NCI-H187 (cell line): ENCODE data around the gene CCDC86.

Source experiments
- DNase-seq, 2 experiments: peaks; one replicate each; lab custom pipeline; 2025; lab: John Stamatoyannopoulos, UW

Gene CCDC86

DNA sequence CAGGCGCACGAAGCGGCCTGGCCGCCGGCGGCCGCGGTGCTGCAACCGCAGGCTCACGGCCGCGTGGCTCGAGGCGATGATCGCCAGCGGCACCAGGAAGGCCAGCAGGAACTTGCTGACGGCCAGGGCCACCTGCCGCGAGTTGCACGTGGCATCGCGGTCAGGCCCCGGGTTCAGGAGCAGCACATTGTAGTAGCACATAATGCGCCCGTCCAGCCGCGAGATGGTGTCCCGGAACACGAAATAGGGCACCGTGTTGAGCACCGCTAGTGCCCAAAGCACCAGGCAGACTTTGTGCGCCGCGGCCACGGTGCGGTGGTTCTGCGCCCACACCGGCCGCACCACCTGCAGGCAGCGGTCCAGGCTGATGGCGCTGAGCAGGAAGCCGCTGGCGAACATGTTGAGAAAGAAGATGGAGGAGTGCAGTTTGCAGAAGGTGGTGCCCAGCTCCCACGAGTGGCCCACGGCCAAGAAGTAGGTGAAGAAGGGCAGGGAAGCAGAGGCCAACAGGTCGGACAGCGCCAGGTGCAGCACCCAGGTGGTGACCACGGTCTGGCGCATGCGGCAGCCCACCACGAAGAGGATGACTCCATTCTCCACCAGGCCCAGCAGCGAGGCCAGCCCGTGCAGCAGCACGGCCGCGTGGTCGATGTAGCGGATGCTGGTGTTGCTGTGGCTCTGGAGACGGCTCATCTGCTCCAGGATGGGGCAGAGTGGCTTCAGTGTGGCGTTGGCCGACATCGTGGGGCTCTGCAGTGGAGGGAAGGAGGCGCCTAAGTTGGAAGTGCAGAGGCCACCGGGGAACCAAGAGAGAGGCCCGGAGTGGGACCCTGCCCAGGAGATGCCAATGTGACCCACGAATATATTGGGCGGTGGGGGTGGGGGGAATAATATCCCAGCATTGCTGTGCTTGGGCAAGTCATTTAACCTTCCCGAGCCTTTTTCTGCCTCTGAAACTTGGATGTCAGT is 11.4 kb downstream of the CCDC86 start:
- no peak for DNase-seq

GRCh38 chr11:60854140-60854846 is 12.4 kb downstream of the CCDC86 start:
- DNase-seq: no peak

DNA sequence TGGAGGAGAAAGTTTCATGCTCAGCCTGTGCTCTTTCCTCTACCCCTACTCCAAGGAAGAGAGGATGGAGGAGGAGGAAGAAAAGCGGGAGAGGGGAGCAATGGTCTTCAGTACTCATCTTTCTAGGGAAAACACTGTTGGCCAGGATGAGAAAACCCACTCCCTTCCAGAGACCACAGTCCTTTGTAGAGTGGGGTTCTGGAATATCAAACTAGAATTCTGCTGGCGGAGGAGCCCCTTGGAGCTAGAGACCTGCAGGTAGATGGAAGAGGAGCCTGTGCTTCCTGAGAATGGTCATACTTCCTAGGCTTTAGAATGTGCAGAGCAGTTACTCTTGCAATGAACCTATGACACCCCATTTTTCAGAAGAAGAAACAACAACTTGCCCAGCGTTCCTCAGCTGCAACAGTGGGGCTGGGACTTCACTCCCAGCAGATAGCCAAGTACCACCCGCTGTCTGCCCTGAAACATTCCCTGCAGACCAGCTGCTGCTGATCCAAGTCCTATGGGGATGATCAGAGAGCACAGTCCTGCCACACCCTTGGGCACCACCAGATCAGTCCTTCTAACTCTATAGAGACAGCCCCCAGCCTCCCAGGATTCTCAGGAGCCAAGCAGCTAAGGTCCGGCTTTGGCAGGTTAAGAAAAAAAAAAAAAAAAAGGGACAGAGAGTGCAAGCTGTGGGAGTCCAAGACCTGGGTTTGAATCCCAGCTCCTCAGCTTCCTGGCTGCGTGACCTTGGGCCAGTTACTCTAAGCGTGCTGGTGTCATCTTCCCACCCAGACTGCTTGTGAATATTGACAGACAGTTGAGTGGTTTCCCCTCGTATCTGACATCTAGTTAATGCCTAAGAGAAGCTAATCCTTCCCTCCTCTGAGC is 13.2 kb downstream of the CCDC86 start:
- DNase-seq: no peak

DNA sequence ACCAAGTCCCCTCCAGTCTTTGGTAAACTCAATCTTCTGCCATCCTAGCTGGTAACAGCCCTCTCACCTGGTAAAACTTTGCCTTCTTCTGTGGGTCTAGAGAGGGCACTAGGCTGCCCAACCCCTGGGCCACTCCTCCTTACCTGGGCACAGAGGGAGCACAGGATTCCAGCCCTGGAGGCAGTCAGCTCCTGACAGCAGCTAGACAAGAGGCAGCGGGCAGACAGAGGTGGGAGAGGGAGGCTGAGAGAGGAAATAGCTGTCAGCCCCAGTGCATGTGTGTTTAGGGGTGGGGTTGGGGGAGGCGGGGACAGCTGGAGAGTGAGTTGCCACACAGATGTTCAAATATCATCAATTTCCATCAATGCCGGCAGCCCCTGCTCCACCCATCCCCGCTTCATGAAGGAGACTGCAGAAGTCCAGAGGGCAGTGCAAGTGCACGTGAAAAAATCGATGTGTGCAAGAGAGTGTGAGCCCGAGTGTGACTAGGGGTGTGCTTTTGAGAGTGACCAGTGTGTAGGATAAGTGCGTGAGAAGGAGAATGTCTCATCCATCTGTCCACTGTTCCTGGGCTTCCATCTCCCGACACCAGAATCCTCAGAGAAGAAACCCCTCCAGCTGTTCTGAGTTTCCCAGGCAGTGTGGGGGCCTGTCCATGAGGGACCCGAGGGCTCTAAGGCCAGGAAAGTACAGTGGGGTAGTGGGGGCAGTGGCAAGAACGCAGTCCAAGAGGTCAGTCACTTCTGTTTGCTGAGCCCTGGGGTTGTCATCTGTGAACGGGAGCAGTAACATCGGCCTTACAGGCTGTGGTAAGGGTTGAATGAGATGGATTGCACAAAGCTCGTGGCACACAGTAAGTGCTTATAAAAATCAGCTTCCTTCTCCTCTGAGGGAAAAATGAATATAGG is 14.1 kb downstream of the CCDC86 start, which contains the start of gene PTGDR2:
Gene PTGDR2, minus strand, starts transcription at position 225 of the 908 bp plus-strand sequence. CDS start 2,228 bp downstream, outside the sequence.
- DNase-seq: no peak

DNA sequence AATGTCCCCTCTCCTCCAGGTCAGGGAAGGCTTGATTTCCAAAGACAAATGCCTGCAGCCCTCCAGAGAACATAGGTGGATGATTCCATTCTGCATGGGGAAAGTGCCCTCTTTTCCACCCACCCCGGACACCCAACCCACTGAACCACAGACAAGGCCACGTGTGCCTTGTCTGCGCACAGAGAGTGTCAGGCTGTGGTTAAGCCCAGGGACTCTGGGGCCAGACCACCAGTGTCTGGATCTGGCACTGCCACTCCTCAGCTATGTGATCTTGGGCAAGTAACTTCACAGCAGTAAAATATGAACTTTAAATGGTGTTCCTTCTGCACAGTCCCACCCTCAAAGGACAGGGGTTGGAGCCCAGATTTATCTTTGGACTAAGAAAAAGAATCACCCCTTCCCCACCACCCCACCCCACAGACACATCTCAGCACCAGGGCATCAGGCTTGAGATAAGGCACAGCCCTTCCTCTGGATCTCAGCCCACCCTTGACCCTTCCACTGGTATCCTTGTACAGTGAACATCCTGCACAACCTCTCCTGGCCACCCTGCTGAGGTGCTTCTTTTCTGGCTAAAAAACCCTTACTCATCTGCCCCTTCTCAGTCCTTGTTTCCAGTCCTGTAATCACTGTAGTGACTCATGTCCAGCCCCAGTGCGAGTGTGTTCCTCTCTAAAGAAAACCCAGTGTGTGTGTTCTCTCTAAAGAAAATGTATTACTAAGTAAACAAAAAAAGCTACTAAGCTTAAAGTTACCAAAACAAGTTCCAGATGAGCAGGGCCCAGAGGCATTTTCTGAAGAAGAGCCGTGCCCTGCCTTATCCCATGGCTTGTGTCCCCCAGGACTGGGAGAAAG is 15.7 kb downstream of the CCDC86 start:
- no peak for DNase-seq

DNA sequence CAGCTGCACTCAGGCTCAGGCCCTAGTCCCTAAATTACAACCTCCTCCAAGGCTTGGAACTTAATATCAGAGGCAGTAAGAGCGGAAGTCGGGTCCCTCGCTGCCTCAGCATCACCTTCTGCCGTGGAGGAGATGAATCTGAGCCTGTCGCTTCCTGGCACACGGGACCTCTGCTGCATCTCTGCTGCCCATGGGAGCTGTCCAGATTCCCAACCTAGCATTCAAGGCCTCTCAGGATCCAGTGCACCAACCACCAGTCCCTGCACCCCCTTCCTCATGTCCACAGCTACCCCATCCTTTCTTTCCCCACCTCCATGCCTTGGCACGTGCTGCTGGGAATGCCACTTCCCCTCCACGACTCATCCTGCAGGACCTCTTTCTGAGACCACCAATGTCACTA is 16.3 kb downstream of the CCDC86 start:
- DNase-seq: no peak

GRCh38 chr11:60858731-60859464 is 17.0 kb downstream of the CCDC86 start:
- no peak for DNase-seq

GRCh38 chr11:60859616-60860250 is 17.8 kb downstream of the CCDC86 start:
- DNase-seq: no peak

DNA sequence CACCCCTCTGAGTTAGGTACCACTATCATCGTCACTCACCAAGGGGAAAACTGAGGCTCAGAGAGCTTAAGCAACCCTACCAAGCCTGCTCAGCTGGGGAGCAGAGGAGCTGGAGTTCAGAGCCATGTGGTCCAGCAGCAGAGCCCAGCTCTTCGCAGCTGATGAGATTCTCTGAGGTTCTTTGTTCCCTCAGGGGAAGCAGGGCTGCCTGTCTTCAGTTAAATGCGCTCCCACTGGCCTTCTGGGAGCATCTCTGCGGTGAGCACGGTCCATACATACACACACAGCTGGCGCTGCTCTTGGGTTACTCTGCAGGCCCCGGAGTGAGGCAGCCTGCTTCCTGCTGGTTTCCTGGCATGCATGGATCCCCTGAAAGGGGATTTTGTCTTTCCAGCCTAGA is 19.0 kb downstream of the CCDC86 start:
- no peak for DNase-seq

DNA sequence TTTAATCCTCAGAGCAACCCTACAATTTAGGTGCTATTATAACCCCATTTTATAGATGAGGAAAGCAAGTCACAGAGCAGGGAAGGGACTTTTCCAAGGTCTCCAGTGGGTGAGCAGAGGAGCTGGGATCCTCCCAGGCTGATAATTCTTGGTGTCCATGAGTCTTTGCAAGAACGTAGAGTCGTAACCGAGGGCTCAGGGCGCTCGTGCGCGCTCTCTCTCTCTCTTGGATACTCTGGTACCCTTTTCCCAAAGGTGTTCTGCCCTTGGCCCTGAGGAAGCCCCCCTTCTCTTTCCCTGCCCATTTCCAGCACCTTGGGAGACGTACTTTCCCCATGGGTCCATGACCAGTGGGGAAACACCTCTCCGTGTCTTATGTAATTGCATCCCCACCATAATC is 20.3 kb downstream of the CCDC86 start:
- DNase-seq: no peak

DNA sequence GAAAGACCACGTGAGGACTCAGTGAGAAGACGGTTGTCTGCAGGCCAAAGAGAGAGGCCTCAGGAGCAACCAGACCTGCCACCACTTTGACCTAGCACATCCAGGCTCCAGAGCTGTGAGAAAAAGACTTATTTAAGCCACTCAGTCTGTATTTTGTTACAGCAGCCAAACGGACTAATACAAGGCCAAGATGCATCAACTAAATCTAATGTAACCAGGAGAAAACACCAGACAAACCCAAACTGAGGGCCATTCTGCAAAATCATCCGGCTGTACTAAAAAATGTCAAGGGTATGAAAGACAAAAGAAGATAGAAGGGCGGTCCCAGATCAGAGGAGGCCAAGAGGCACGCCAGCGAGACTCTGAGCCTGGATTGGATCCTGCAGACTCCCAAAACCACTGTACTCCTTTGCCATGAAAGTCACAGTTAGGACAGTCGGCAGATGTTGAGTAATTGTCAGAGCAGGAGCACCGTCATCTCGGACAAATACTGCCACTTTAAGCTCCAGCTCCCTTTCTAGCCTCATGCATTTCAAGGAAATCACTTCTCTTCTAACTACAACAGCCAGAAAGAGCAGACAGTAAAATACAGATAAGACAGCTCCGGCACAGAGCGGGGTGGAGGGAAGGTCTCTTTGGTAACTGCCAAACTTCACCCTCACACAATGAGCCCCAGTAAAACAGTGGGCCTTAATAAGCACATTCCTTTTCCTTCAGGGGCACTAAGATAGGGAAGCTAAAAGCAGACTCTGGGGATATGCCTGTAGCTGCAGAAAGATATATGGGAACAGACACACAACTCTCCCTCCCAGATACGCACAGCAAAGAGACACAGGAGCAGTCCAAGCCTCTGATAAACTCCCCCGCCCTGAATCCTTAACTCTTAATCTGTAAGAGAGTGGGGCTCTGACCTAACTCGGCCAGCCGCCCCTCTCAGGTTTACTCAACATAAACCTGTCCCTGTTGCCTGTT is 21.9 kb downstream of the CCDC86 start:
- DNase-seq: no peak

GRCh38 chr11:60864856-60865513 is 23.1 kb downstream of the CCDC86 start:
- DNase-seq: no peak

DNA sequence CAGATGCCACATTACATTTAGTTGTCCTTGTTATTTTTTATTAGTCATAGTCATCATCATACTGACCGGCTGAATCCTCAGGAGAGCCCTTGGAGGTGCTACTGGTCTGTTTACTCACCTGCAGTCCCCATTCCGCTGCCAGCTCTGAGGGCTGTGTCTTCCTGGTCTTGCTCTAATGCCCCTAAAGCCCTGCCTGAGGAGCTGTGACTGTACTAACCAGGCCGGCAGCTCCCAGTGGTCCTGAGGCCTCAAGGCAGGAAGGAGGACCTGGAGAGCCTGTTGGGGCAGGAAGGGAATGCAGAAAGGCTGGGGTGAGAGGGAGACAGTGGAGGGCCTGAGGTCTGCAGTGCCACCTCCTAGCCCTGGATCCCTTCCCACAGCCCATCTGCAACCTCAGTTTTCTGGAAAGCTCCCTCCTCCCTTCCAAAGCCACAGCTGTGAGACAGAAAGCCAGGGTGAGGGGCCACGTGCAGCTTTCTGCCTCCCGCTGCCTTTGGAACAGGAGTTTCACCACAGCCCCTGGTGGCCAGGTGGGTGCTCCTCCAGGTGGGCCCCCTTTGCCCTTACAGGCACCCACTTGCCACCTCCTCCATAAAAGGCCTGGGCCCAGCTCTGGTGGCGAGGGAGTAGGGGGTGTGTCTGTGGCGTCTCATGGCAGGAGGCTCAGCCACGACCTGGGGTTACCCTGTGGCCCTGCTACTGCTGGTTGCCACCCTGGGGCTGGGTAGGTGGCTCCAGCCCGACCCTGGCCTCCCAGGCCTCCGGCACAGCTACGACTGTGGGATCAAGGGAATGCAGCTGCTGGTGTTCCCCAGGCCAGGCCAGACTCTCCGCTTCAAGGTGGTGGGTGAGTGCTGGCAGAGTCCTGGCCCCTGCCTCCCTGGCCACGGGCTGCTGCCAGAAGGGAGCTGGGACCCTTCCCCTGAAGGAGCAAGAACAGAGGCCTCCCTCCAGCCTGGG is 25.3 kb downstream of the CCDC86 start, which contains the start of gene ZP1:
Gene ZP1, plus strand, starts transcription at position 632 of the 960 bp plus-strand sequence. Its CDS starts 20 bp downstream, at position 652.
- DNase-seq: no peak

- DNase-seq: no peak
These were observed 26.2 kb downstream of the CCDC86 start for GRCh38 chr11:60867871-60868681.
